ENCODE measurements around the gene INMT.

DNA sequence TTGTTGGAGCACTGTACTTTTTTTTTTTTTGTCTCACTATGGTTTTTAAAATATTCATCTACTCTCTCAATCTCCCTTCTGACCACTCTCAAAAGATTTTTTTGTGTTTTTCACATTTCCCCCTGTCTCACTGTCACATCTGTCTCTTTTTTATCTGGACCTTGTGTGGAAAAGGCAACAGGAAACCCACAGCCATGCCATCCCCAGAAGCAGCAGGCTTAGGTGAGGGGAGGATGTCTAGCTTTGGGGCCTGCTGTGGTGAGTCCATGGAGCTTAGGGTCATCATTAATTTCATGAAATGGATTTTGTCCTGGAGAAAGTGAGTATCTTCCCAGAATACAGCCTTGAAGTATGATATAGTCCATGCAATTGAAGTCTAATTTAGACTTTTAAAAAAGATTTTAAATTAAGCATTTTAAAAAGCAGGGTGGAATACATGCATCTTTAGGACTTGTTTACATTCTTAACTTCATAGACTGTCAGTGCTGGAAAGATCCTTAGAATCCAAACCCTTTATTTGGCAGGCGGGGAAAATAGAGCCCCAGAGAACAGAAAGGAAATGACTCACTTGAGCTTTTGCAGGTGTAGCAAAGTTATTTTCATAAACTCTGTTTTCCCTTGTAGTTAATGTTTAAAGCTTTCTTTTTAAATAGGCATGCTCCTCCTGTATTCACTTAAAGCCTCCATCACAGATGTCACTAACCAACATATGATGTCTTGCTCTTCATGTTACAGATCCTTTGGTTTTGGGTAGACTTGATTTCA is 44.4 kb downstream of the INMT start:
- TF ChIP-seq, protein P1, sequence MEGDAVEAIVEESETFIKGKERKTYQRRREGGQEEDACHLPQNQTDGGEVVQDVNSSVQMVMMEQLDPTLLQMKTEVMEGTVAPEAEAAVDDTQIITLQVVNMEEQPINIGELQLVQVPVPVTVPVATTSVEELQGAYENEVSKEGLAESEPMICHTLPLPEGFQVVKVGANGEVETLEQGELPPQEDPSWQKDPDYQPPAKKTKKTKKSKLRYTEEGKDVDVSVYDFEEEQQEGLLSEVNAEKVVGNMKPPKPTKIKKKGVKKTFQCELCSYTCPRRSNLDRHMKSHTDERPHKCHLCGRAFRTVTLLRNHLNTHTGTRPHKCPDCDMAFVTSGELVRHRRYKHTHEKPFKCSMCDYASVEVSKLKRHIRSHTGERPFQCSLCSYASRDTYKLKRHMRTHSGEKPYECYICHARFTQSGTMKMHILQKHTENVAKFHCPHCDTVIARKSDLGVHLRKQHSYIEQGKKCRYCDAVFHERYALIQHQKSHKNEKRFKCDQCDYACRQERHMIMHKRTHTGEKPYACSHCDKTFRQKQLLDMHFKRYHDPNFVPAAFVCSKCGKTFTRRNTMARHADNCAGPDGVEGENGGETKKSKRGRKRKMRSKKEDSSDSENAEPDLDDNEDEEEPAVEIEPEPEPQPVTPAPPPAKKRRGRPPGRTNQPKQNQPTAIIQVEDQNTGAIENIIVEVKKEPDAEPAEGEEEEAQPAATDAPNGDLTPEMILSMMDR (IDR thresholded peaks at IDR 0.05; ENCODE audit: low read depth, low read length, poor library complexity, severe bottlenecking): no peak
- TF ChIP-seq EZH2phosphoT487 (IDR thresholded peaks at IDR 0.05; ENCODE audit: borderline replicate concordance, low read length): no peak

Measured in DOHH2 (cell line).